ENCODE measurements around the gene CILP2. TPM values are rescaled to one million over a fixed set of nuclear protein-coding genes. Genes with fewer than 3 reads are reported as not detected.

The CILP2 gene
- total RNA-seq, 1 experiment from 2014 or later: not detected

DNA sequence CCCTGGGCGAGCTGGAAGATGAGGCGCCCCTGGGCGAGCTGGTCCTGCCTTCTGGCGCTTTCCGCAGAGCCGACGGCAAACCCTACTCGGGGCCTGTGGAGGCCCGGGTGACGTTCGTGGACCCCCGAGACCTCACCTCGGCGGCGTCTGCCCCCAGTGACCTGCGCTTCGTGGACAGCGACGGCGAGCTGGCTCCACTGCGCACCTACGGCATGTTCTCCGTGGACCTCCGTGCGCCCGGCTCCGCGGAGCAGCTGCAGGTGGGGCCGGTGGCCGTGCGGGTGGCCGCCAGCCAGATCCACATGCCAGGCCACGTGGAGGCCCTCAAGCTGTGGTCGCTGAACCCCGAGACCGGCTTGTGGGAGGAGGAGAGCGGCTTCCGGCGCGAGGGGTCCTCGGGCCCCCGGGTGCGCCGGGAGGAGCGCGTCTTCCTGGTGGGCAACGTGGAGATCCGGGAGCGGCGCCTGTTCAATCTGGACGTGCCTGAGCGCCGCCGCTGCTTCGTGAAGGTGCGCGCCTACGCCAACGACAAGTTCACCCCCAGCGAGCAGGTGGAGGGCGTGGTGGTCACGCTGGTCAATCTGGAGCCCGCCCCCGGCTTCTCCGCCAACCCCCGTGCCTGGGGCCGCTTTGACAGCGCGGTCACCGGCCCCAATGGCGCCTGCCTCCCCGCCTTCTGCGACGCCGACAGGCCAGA lies 6.3 kb downstream of the CILP2 start:
- DNase-seq (ENCODE audit: low read depth): no peak

DNA sequence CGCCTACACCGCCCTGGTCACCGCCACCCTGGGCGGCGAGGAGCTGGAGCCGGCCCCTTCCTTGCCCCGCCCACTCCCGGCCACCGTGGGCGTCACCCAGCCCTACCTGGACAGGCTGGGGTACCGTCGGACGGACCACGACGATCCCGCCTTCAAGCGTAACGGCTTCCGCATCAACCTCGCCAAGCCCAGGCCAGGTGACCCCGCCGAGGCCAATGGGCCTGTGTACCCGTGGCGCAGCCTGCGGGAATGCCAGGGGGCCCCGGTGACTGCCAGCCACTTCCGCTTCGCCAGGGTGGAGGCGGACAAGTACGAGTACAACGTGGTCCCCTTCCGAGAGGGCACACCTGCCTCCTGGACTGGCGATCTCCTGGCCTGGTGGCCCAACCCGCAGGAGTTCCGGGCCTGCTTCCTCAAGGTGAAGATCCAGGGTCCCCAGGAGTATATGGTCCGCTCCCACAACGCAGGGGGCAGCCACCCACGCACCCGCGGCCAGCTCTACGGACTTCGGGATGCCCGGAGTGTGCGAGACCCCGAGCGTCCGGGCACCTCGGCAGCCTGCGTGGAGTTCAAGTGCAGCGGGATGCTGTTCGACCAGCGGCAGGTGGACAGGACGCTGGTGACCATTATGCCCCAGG lies 7.0 kb downstream of the CILP2 start:
- DNase-seq (ENCODE audit: low read depth): no peak

DNA sequence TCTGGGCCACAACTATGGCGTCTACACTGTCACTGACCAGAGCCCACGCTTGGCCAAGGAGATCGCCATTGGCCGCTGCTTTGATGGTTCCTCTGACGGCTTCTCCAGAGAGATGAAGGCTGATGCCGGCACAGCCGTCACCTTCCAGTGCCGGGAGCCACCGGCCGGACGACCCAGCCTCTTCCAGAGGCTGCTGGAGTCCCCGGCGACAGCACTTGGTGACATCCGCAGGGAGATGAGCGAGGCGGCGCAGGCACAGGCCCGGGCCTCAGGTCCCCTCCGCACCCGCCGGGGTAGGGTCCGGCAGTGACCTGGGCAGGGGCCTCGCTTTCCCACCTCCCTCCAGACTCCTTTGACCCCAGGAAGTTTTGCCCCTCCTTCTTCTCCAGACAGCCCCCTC lies 7.6 kb downstream of the CILP2 start:
- DNase-seq (ENCODE audit: low read depth): no peak

DNA sequence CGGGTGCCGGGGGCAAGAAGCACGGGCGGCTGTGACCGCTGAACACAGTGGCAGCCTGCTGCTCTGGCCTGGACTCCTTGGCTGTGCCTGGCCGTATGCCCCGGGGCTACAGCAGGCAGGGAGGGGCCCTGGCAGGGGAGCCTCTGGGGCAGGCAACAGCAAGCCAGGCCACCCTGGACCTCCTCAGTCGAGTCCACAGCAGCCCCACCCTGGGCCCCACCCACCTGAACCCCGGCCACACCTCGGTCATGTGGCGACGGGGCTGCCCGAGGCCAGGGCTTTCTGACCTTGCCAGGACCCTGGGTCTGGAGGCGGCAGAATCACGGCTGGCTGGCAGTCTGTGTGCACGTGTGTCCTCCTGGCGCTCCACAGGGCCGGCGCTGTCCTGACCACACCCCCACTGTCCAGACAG lies 8.7 kb downstream of the CILP2 start:
- no peak for DNase-seq (ENCODE audit: low read depth)

DNA sequence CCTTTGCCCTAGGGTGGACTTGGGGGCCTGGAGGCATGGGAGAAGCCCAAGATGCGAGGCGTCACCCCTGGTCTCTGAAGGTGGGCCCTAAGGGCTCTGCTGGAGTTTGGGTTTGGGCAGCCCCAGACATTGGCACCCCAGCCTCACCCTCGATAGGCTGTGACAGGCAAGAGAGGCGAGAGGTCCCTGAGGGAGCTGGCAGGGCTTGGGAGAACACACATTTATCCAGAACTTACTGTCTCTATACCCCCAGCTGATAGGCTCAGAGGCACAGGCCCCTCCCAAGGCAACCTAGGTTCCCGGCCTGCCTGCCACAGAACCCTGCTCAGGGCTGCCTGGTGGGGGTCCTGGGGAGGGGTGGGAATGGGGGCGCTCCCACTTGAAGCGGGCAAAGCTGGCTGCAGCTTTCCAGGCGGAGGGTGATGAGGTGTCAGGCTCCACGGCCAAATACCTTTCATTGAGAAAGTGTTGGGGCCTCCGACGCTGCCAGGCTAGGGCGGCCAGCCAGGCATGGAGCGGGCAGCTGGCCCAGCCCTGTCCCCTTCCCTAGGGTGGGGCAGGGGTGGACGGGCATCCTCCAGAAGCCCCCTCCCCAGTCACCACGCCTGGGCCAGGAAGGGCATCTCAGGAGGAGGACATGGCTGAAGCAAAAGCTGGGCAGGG lies 9.7 kb downstream of the CILP2 start:
- no peak for DNase-seq (ENCODE audit: low read depth)

DNA sequence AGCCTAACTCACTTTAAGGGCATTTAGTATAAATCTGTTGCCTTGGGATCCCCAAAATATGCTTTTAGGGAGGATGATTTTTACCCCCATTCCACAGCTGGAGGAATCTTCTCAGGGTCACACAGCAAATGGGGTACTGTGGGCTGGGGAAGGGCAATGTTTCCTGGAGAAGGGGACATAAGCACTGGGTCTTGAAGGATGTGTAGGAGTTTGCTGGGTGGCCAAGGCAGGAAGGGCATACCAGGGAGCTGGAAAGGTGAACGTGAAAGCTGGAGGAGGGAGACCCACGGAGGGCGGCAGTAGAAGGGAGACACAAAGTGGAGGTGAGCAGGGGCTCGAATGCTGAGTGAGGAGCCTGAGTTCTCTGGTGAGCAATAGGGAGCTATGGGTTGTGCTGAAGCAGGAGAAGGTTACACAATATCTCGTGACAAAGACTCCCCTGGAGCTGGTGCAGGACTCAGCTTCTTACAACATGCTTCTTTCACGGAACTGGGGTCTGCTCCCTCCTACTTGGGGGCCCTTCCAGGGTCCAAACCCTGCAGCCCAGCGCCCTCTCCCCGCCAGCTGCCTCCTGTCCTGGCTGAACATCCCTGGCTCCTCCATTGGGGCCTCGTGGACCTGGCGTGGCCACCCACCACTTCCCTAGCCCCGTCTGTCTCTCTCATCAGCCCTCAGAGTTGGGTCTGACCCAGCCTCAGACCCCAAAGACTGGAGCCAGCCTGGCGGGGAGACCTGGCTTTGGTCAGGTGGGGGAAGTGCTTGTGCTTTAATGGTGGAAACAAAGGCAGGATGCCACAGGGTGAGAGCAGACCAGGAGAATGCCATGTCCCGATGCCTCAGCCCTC lies 11.1 kb downstream of the CILP2 start:
- no peak for DNase-seq (ENCODE audit: low read depth)

DNA sequence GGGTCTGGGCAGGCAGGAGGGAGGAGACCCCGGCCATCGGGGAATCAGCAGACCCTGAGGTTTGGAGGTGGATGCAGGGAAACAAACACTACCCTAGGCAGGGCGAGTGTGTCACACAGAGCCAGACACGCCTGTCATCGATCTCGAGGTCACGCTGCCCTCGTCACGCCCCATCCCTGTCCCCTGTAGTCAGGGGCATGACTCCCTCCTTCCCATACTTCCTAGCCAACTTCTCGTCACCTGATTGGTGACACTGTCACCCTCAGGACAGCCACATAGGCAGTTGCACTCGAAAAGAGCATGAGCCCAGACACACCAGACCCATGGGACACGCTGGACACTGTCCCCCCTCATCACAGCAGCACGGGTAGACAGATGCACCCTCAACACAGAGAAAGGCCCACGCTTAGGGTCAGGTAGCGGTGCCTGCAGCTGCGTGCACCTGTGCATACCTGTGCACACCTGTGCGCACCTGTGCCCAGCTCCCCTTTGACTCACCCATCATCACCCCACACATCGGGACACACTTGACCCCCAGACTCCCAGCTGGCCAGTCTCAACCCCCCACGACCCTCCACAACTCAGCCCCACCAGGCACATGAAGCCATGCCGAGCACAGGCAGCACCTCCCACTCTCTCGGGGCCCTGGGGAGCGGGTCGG lies 11.9 kb downstream of the CILP2 start:
- no peak for DNase-seq (ENCODE audit: low read depth)

DNA sequence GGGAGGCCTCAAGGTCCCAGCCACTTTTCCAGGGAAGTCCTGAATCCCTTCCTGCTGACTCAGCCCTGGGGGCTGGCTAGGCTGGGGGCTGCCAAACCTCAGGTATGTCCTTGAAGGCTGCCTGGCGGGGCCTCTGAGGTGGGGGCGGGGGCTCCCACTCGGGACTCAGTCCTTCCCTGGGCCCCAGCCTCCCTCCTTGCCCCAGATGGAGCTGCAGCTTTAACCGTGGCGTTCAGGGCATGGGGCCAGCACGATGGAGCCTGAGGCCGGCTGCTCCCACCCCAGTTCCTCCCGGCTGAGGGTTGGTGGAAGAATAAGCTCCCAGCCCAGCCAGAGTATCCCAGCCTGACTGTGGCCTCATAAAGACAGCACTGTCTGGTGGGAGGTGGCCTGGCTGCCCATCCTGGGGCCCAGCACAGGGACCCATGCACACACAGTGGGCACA lies 12.4 kb downstream of the CILP2 start:
- peak; percentile 20 for DNase-seq (ENCODE audit: low read depth)

DNA sequence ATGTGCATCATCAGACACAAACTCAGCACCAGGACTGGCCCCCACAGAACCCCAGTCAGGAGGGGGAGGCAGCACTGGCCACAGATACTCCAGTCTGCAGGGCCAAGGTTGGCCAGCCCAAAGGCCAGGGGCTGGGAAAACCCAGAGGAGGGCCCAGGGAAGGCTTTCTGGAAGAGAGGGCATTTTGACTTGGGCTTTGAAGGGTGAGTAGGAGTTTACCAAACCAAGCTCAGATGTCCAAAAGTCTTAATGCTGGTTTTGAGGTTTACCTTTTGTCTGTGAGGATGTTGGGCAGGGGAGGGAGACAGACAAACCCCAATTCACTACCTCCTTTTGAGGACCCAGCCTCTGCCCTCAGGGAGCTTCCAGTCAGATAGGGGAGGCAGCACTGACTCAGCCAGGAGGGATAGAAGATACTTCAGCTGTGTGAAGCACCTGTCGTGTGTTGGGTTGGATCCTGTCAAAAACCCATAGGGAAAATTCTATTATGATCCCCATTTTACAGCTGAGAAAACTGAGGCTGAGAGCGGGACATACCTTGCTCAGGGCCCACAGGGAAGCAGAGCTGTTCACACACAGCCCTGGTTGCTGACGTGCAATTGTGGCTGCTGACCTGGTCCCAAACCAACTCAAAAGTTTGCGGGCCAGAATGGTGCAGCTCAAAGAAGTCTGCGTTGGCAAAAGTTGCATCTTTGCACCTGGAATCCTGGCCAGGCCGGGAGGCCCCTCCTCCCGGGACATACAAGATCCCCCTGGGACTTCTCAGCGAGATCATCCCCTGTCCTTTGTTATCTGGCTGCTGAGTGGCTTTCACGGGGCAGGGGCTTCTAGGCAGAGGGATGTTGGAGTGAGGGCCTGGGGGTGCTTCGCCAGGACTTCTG lies 13.1 kb downstream of the CILP2 start:
- no peak for DNase-seq (ENCODE audit: low read depth)

DNA sequence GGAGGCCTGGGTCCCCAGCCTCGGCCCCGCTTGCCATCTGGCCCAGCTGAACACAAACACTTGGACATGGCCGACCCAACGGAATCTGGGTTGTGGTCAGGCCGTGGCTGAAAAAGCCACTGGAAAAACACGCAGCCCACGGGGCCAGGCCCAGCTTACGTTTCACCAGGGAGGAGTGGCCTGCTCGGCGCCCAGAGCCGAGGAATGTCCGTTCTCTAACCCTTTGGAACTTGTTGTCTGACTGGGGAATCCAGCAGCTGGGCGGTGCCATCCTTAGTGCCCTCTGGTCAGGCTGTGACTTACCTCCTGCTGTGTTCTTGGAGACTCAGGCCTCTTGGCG lies 13.8 kb downstream of the CILP2 start:
- no peak for DNase-seq (ENCODE audit: low read depth)

DNA sequence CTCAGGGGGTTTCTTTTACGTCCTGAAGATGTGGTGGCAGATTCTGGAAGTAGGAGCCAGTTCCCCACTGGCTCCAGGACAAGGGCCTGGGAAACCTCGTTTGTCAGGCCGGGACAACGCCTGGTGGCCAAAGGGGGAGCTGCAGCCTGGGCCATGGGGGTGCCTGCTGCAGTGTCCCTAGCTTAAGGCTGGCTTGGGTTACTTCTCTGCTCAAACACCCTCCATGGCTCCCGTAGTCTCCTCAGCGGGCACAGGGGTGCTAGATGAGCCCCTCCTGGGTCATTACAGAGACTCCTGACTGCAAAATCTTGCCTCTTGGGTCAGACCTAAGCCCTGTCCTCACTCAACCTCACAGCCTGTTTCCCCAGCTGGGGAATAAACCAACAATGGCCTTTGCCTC lies 14.7 kb downstream of the CILP2 start:
- DNase-seq (ENCODE audit: low read depth): peak; percentile 22

DNA sequence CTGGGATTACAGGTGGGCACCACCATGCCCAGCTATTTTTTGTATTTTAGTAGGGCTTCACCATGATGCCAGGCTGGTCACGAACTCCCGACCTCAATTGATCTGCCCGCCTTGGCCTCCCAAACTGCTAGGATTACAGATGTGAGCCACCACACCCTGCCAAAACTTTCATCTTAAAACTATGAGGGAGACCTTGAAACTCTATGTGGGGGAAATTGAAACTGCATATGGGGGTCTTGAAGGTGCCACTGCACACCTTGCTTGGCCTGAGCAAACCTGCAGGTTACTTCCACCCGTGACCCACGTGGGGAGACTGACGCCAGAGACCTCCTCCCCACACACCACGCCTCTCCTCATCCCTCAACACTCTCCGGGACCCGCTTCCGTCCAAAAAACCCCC lies 15.6 kb downstream of the CILP2 start:
- DNase-seq (ENCODE audit: low read depth): no peak

DNA sequence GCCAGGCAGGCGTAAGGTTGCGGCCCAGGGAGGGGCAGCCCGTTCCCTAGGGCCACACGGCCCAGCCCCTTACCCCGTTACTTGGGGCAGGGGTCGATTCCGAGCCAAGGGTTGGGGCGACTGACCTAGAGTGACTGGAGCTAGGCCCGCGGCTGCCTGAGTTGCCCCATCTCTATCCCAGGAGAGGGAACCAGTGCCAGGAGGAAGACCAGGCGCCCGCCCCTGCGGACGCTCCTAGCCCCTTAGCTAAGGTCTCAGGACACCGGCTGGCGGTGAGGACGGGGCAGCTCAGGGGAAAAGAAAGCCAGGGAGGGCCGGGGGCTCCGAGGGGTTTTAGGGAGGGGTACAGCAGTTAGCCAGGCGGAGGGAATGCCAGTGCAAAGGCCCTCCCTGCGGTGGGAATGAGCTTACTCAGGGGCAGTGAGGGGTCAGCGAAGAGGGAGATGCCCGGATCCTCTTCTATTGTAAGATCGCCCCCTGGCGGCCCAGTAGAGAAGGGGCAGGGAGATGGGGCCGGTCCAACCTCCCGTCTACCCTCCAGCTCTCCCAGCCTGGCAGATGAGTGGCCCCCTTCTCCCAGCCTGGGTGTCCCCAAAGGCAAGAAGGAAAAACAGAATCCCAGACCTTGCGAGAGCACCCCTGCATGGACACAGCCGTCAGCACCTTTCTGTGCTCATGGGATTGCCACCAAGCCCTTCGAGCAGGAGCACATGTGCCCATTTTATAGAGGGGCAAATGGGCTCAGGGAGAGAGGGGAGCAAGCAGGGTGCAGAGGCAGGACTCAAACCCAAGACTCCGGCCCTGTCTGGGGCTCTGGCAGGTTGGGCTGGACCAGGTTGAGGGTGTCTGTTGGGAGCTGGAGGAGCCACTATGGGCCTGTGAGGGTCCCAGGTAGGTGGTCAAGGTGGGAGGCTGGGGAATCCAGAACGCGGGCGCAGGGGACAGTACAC lies 16.3 kb downstream of the CILP2 start:
- peak; percentile 32 for DNase-seq (ENCODE audit: low read depth)

DNA sequence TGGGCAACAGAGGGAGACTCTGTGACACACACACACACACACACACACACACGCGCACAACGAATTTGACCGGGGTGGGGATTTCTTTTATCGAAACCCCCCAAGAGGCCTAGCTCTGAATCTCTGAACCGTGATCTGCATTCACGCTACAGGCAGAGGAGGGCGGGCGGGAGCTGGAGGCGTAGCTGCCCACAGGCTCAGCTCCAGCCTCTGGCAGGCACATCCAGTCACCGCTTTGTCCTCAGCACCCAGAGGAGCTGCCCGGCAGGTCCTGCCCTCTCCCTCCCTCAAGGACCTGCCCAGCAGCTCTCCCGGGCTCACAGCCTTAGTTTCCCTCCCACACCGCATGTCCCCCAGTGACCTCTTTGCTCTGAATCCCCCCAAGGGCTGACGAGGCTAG lies 20.0 kb downstream of the CILP2 start:
- no peak for DNase-seq (ENCODE audit: low read depth)

DNA sequence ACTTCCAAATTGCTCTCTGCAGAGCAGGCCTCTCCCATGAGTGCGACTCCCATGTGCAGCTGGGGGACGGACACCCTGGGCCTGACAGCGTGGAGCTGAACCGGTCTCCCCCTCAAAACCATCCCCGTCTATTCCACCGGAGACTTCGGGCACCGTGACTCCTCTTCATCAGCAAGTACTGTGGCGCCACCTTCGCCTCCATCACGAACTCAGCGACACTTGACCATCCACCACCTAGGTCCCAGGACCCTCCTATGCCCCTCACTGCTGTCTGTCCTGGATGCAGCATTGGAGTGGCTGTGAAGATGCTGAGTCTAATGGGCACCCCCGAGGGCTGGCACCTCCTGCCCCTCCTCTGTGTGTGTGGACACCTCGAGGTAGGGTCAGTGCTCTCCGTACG lies 20.6 kb downstream of the CILP2 start:
- no peak for DNase-seq (ENCODE audit: low read depth)

DNA sequence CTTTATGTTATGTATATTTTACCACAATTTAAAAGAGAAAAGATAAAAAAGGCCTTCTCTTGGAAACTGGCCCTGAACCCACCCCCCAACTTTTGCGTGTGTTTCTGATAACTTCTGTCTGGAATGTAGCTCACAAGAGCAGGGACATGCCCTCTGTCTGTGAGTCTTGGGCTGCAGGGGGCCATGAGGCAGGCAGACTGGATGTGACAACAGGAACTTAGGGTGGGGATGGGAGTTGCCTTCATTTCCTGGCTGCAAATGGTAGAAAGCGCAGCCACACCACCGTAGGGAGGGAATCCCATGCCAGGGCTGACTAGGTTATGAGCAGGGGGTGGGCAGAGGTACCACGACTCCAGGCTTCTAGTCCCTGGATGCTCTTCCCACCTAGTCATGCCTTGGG lies 21.9 kb downstream of the CILP2 start:
- no peak for DNase-seq (ENCODE audit: low read depth)

DNA sequence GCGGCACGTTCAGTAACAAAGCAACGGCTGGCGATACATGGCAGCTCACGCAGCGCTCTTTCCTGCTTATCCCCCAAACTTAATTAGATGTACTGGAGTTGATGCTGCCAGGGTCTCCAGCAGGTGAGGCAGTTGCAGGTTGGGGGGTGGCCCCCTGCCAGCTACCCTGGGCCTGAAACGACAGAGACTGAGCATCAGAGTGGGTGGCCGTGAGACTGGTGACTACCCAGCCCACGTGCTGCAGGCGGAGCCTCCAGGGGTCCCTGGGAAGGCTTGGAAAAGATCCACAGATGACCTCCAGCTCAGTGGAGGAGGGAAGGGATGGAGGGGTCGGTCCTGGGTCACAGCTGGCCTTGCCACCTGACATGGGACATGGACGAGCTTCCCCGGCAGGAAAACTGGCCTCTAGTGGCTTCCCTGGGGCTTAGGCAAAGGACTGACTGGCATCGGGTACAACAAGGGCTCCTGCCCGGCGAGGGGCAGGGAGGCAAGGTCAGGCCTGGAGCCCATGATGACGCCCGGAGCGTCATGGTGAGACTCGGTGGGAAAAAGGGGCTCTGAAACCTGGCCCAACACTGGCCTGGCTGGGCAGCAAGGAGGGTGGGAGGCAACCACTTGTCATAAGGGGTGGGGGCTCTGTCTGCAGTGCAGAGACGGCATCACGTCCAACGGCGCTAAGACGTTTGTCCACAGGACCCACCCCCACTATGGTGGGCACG lies 24.0 kb downstream of the CILP2 start:
- no peak for DNase-seq (ENCODE audit: low read depth)

DNA sequence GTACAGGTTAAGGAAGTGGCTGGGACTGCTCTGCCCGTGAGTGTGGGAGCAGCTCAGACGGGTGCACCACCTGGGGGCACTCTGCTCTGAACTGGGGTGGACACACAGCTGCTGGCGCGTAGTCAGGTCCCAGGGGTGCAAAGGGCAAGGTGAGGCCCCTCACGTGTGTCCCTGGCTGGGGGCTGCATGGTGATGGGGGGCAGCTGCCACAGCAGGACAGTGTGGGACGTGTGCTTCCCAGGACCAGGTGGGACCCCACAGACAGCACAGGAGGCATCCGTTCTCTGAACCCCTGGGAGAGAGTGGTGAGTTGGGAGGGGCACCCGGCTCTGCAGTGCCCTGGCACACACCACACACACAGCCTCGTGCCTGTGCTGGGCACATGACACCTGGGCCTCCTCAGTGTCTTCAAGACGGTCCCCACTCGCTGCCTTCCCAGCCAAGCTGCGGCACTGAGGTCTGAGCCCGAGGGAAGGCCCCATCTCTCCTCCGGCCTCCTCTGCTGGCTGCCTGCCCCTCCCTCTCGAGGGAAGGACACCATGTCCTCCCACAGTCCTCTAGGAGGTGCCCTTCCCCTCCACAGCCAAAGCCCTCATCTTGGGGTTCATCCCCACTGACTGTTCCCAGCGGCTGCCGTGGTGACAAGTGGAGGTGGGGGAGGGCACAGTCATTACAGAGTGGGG lies 24.7 kb downstream of the CILP2 start:
- no peak for DNase-seq (ENCODE audit: low read depth)
